ENCODE data around the gene KLHL3. TPM values are rescaled to one million over a fixed set of nuclear protein-coding genes. Genes with fewer than 3 reads are reported as not detected.
A peak's percentile ranks its signal among the peaks of the same experiment; 100 is the strongest.

Gene KLHL3
- total and polyA plus RNA-seq, 10 donors: 1.3 to 17.9 (median 9.5) TPM

- peaks cover 0 to 4% (median 0%) of the 10 kb centered on the region in 8 donors for H3K9me3 ChIP-seq
- H3K27ac ChIP-seq: no peak overlapping the region
- intact Hi-C loops (cut with DNase I; ENCODE audit: low total_unique reads): loop anchor here (2.0 kb wide), 1 partner anchor 81 kb away; no protein-coding TSS in a partner anchor
- peaks cover 7 to 23% (median 13%) of the 10 kb centered on the region in 6 donors for H3K4me1 ChIP-seq
- no peak for TF ChIP-seq POLR2A (IDR thresholded peaks at IDR 0.05)
- TF ChIP-seq CTCF (IDR thresholded peaks at IDR 0.05 in 8 of 11, conservative IDR thresholded peaks at IDR 0.05 in 3 of 11): no peak
- no peak for TF ChIP-seq POLR2AphosphoS5 (IDR thresholded peaks at IDR 0.05)
- H3K36me3 ChIP-seq: no peaks in the 10 kb centered on the region
- DNase-seq: no peak
- H3K4me3 ChIP-seq: no peak overlapping the region
- no peaks in the 10 kb centered on the region for H3K27me3 ChIP-seq (replicated peaks in 1 of 7)
- WGBS, 5 donors: 92 to 95% (median 93%) methylated on average over 8 of the region's 8 CpGs
These were observed 5.8 kb upstream of the KLHL3 start for GRCh38 chr5:137741718-137742117.

GRCh38 chr5:137739737-137740136 lies 3.8 kb upstream of the KLHL3 start:
- Histone ChIP-seq H3K27ac (no peak overlapping the region), H3K4me1 (peaks cover 17 to 42% (median 31%) of the 10 kb centered on the region in 6 donors), H3K27me3 (replicated peaks in 1 of 7) (peaks cover 0 to 3% (median 0%) of the 10 kb centered on the region in 7 donors), H3K36me3 (no peaks in the 10 kb centered on the region), H3K4me3 (no peak overlapping the region), H3K9me3 (peaks cover 0 to 4% (median 0%) of the 10 kb centered on the region in 8 donors)
- TF ChIP-seq CTCF (IDR thresholded peaks at IDR 0.05 in 8 of 11, conservative IDR thresholded peaks at IDR 0.05 in 3 of 11): no peak
- TF ChIP-seq POLR2AphosphoS5 (IDR thresholded peaks at IDR 0.05): no peak
- TF ChIP-seq POLR2A (IDR thresholded peaks at IDR 0.05): no peak
- WGBS, 5 donors: 55 to 80% (median 64%) methylated on average over 4 of the region's 4 CpGs
- DNase-seq: no peak
- intact Hi-C loops (cut with DNase I; ENCODE audit: low total_unique reads): no loop called here

- intact Hi-C loops (cut with DNase I; ENCODE audit: low total_unique reads): no loop called here
- no peaks in the 10 kb centered on the region for H3K36me3 ChIP-seq
- peaks cover 17 to 50% (median 37%) of the 10 kb centered on the region in 6 donors for H3K4me1 ChIP-seq
- H3K27me3 ChIP-seq (replicated peaks in 1 of 7): peaks cover 0 to 3% (median 0%) of the 10 kb centered on the region in 7 donors
- DNase-seq: no peak
- TF ChIP-seq POLR2A (IDR thresholded peaks at IDR 0.05): no peak
- no peak for TF ChIP-seq CTCF (IDR thresholded peaks at IDR 0.05 in 8 of 11, conservative IDR thresholded peaks at IDR 0.05 in 3 of 11)
- TF ChIP-seq POLR2AphosphoS5 (IDR thresholded peaks at IDR 0.05): no peak
- no peak overlapping the region for H3K4me3 ChIP-seq
- H3K9me3 ChIP-seq: peaks cover 0 to 4% (median 0%) of the 10 kb centered on the region in 8 donors
- no peak overlapping the region for H3K27ac ChIP-seq
- 68 to 88% (median 80%) methylated on average over 3 of the region's 3 CpGs for WGBS, 5 donors
These were observed 3.1 kb upstream of the KLHL3 start for GRCh38 chr5:137738947-137739346.

- Histone ChIP-seq H3K4me3 (no peak overlapping the region), H3K4me1 (peaks cover 17 to 46% (median 37%) of the 10 kb centered on the region in 6 donors), H3K9me3 (peaks cover 0 to 4% (median 0%) of the 10 kb centered on the region in 8 donors), H3K36me3 (no peaks in the 10 kb centered on the region), H3K27me3 (replicated peaks in 1 of 7) (peaks cover 0 to 3% (median 0%) of the 10 kb centered on the region in 7 donors), H3K27ac (peak overlapping the region in 6 of 8 donors; percentile 22 to 74 (median 60))
- DNase-seq: no peak
- intact Hi-C loops (cut with DNase I; ENCODE audit: low total_unique reads): loop anchor here (2.0 kb wide), 1 partner anchor 79 kb away; no protein-coding TSS in a partner anchor
- TF ChIP-seq CTCF (IDR thresholded peaks at IDR 0.05 in 8 of 11, conservative IDR thresholded peaks at IDR 0.05 in 3 of 11) (no peak), POLR2AphosphoS5 (IDR thresholded peaks at IDR 0.05) (peak in 1 of 3 donors; percentile 54)
- WGBS, 5 donors: 24 to 26% (median 25%) methylated on average over 5 of the region's 5 CpGs
These were observed 1.7 kb upstream of the KLHL3 start for GRCh38 chr5:137737349-137738131.
